IMR-90 (cell line): ENCODE results near the gene CATSPERB. TPM values are rescaled to one million over a fixed set of nuclear protein-coding genes. Genes with fewer than 3 reads are reported as not detected.

Experiments
- ATAC-seq: fragments of 200-7000 bp; cut with Tn5 transposase; 2 replicates; pipeline ENCODE4 v1.9.1; 2020; ENCODE audit warnings: low read depth, mild to moderate bottlenecking, moderate library complexity
- BruUV-seq: library from RNA; stranded (reverse); fragments of 400-500 nt; replicated peaks from 2 replicates; lab custom pipeline; 2021; lab: Mats Ljungman, UMichigan
- CTCF ChIA-PET: fragments of 300-600 bp; formaldehyde crosslinking; extraction: SDS; loops from one replicate; lab custom pipeline; 2021; ENCODE audit warnings: antibody characterized with exemption; lab: Yijun Ruan, JAX
- POLR2A ChIA-PET: fragments of 300-600 bp; sonication (Branson Sonifier 250); formaldehyde crosslinking; loops from one replicate; lab custom pipeline; 2022; ENCODE audit warnings: antibody characterized with exemption; ENCODE audit not compliant: unreplicated experiment; lab: Charles Lee
- DNase-seq: peaks from one replicate; pipeline ENCODE4 v3.0.0; 2013
- H2AFZ ChIP-seq: replicated peaks from 2 replicates; pipeline ENCODE3; 2013; ENCODE audit warnings: low read length, mild to moderate bottlenecking; ENCODE audit not compliant: poor library complexity
- H2AK5ac ChIP-seq: 2 replicates; pipeline ENCODE4 v1.6.1; 2013; ENCODE audit warnings: low read depth, low read length, inconsistent platforms
- H2AK9ac ChIP-seq: replicated peaks from 2 replicates; pipeline ENCODE3; 2013; ENCODE audit warnings: mild to moderate bottlenecking, low read depth, low read length, moderate library complexity; ENCODE audit not compliant: poor library complexity
- H2BK120ac ChIP-seq: 2 replicates; pipeline ENCODE4 v1.6.1; 2013; ENCODE audit warnings: low read depth, low read length, inconsistent platforms
- H2BK15ac ChIP-seq: 3 replicates; pipeline ENCODE4 v1.6.1; 2013; ENCODE audit warnings: low read depth, low read length, inconsistent platforms
- H2BK20ac ChIP-seq: 2 replicates; pipeline ENCODE4 v1.6.1; 2013; ENCODE audit warnings: low read depth, mild to moderate bottlenecking, inconsistent platforms, low read length, moderate library complexity
- H2BK5ac ChIP-seq: 2 replicates; pipeline ENCODE4 v1.6.1; 2013; ENCODE audit warnings: mild to moderate bottlenecking, low read depth, low read length, inconsistent platforms; ENCODE audit not compliant: poor library complexity, severe bottlenecking
- H3K14ac ChIP-seq: replicated peaks from 2 replicates; pipeline ENCODE4 v1.6.1; 2013; ENCODE audit warnings: low read depth, low read length, inconsistent platforms
- H3K18ac ChIP-seq: 2 replicates; pipeline ENCODE4 v1.6.1; 2013; ENCODE audit warnings: low read depth, low read length, control low read depth
- H3K23ac ChIP-seq: 2 replicates; pipeline ENCODE4 v1.6.1; 2013; ENCODE audit warnings: low read depth, low read length, inconsistent platforms
- H3K27ac ChIP-seq: 2 replicates; pipeline ENCODE4 v1.5.1; 2013; ENCODE audit warnings: mild to moderate bottlenecking, control low read depth, low read length; ENCODE audit not compliant: insufficient read depth
- H3K27me3 ChIP-seq: 2 replicates; pipeline ENCODE4 v1.6.1; 2013; ENCODE audit warnings: low read length; ENCODE audit not compliant: control insufficient read depth, insufficient read depth
- H3K36me3 ChIP-seq: 2 replicates; pipeline ENCODE4 v1.6.1; 2013; ENCODE audit warnings: low read length, mixed read lengths; ENCODE audit not compliant: control insufficient read depth, insufficient read depth
- H3K4ac ChIP-seq: 2 replicates; pipeline ENCODE4 v1.6.1; 2013; ENCODE audit warnings: low read depth, low read length, inconsistent platforms
- H3K4me1 ChIP-seq: 2 replicates; pipeline ENCODE4 v1.6.1; 2013; ENCODE audit warnings: low read length, mixed read lengths; ENCODE audit not compliant: control insufficient read depth, insufficient read depth
- H3K4me2 ChIP-seq: 2 replicates; pipeline ENCODE4 v1.6.1; 2013; ENCODE audit warnings: low read depth, mild to moderate bottlenecking, control low read depth, low read length, moderate library complexity
- H3K4me3 ChIP-seq: 2 replicates; pipeline ENCODE4 v1.5.1; 2013; ENCODE audit warnings: low read depth, mild to moderate bottlenecking, control low read depth, low read length, moderate library complexity; ENCODE audit not compliant: insufficient read depth
- H3K56ac ChIP-seq: 2 replicates; pipeline ENCODE4 v1.6.1; 2013; ENCODE audit warnings: low read length, inconsistent platforms; ENCODE audit not compliant: insufficient read depth; ENCODE audit errors: extremely low read depth
- H3K79me1 ChIP-seq, 2 experiments: 2 replicates each; pipeline ENCODE4 v1.6.1; 2013; ENCODE audit warnings: low read length in 2 of 2, inconsistent platforms in 1 of 2, low read depth in 1 of 2
- H3K9ac ChIP-seq: 2 replicates; pipeline ENCODE4 v1.6.1; 2013; ENCODE audit warnings: low read depth, low read length, control low read depth
- H3K9me1 ChIP-seq: 2 replicates; pipeline ENCODE4 v1.6.1; 2013; ENCODE audit warnings: low read length, inconsistent platforms; ENCODE audit not compliant: insufficient read depth
- H3K9me3 ChIP-seq: 2 replicates; pipeline ENCODE4 v1.6.1; 2013; ENCODE audit warnings: low read length; ENCODE audit not compliant: control insufficient read depth, insufficient read depth
- H4K20me1 ChIP-seq: 2 replicates; pipeline ENCODE4 v1.6.1; 2013; ENCODE audit warnings: low read length, inconsistent platforms; ENCODE audit not compliant: insufficient read depth
- H4K5ac ChIP-seq: 2 replicates; pipeline ENCODE4 v1.6.1; 2013; ENCODE audit warnings: mild to moderate bottlenecking, low read depth, low read length, control low read depth
- H4K8ac ChIP-seq, 2 experiments: 2 replicates each; pipeline ENCODE4 v1.6.1; 2013; ENCODE audit warnings: low read depth in 2 of 2, low read length in 2 of 2, control low read depth in 1 of 2, inconsistent platforms in 1 of 2
- H4K91ac ChIP-seq: 2 replicates; pipeline ENCODE4 v1.6.1; 2013; ENCODE audit warnings: low read depth, low read length, inconsistent platforms; ENCODE audit not compliant: insufficient read depth
- MAZ ChIP-seq: IDR thresholded peaks from 2 replicates; pipeline ENCODE4 v1.6.1; 2012; ENCODE audit warnings: low read depth, mild to moderate bottlenecking, low read length, improper control_type of control experiment, moderate library complexity, borderline replicate concordance
- MXI1 ChIP-seq: IDR thresholded peaks from 2 replicates; pipeline ENCODE4 v1.6.1; 2012; ENCODE audit warnings: low read depth, mild to moderate bottlenecking, low read length, moderate library complexity, borderline replicate concordance
- SMC3 ChIP-seq: fragments of 150-350 bp; IDR thresholded peaks from 2 replicates; pipeline ENCODE4 v1.6.1; 2016; ENCODE audit warnings: low read depth, mild to moderate bottlenecking, antibody characterized with exemption, low read length, moderate library complexity
- WGBS, 2 experiments: methylation state at CpG; one replicate each; pipeline versions ENCODE4 v1.1.5 to v1.1.7; 2013; ENCODE audit warnings: missing lambda C conversion rate in 2 of 2; ENCODE audit not compliant: insufficient read length in 1 of 2; ENCODE audit errors: extremely low coverage in 2 of 2; 5-methylcytosine and 5-hydroxymethylcytosine counted together
- dilution Hi-C: fragments of 300-500 bp; cut with HindIII; formaldehyde crosslinking; loops from one replicate; pipeline ENCODE4 v1.14.3; 2018; ENCODE audit warnings: low sequenced_read_pairs; ENCODE audit not compliant: unreplicated experiment
- in situ Hi-C: fragments of 300-500 bp; cut with MboI; formaldehyde crosslinking; loops from 3 replicates; pipeline ENCODE4 v1.14.3; 2019; ENCODE audit warnings: low sequenced_read_pairs, inconsistent platforms, mixed read lengths
- intact Hi-C: fragments of 100-400 bp; cut with micrococcal nuclease; formaldehyde crosslinking; loops from 2 replicates; pipeline ENCODE4 v1.10.0; 2022
- polyA plus RNA-seq, 3 experiments: library from polyadenylated mRNA; depleted of rRNA; stranded (reverse); fragments of >200 nt; gene quantifications; 2 replicates each; pipeline ENCODE4 v1.2.3, GENCODE V29; 2012; ENCODE audit warnings: low replicate concordance in 1 of 3
- total RNA-seq: library from RNA; depleted of rRNA; stranded (reverse); fragments of >200 nt; gene quantifications from 2 replicates; pipeline ENCODE4 v1.2.3, GENCODE V29; 2012

The CATSPERB gene
- total and polyA plus RNA-seq, 2 of the 4 experiments (the other 2 are of a cell fraction): not detected

DNA sequence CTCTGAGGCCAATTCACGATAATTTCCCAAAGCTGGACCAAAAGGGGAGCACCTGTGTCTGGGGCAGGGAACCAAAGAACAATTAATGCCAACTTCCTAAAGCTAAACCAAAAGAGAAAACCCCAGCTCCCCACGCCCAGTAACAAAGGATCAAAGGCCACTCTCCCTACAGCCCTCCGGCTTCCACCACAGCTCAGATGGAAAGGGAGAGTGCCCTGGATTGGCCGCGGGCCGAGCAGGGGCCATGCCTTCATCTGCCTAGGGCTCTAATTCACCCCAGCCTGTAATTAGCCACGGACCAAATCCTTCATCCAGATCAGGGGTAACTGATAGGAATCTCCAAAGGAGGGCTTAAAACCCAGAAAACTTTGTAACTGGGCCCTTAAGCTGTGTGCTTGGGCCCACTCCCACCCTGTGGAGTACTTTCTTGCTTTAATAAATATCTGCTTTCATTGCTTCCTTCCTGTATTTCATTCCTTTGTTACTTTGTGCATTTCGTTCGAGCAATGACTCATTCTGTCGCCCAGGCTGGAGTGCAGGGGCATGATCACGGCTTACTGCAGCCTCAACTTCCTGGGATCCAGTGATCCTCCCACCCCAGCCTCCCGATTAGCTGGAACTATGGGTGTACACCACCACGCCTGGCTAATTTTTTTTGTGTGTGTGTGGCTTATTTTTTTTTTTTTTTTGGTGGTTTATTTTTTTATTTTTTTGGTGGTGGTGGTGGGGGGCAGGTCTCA lies 156.2 kb downstream of the CATSPERB start:
- 55% methylated on average over 4 of the region's 13 CpGs; no CpG with 5 or more reads in 1 of the 2 experiments for WGBS, 2 experiments

More for the DNA sequence above, 156.2 kb downstream of the CATSPERB start:
- intact Hi-C loops (no loop called here), in situ Hi-C loops (no loop called here), dilution Hi-C loops (no loop called here)
- no peaks in the 10 kb centered on the region for H3K4me1 ChIP-seq
- no peak overlapping the region for H2AK5ac ChIP-seq
- H3K27me3 ChIP-seq: peaks cover 2% of the 10 kb centered on the region; the same call in 1 of the 2 replicates
- no peaks in the 10 kb centered on the region for H3K79me1 ChIP-seq
- H2BK120ac ChIP-seq: no peak overlapping the region
- no peak overlapping the region for H2BK15ac ChIP-seq
- H4K20me1 ChIP-seq: no peaks in the 10 kb centered on the region
- H3K23ac ChIP-seq: no peak overlapping the region
- ChIA-PET POLR2A (no interaction called here), CTCF (no interaction called here)
- no peak overlapping the region for H3K18ac ChIP-seq
- H3K4ac ChIP-seq: no peak overlapping the region
- H3K4me3 ChIP-seq: no peak overlapping the region
- H4K5ac ChIP-seq: no peak overlapping the region
- no peak overlapping the region for H3K56ac ChIP-seq
- DNase-seq (no peak), ATAC-seq (no peak)
- H3K27ac ChIP-seq: no peak overlapping the region
- no peaks in the 10 kb centered on the region; the same call in 1 of the 2 replicates for H3K9me3 ChIP-seq
- H2AK9ac ChIP-seq: no peak overlapping the region
- no peaks in the 10 kb centered on the region for H3K9me1 ChIP-seq
- TF ChIP-seq MAZ (no peak), SMC3 (no peak), MXI1 (no peak)
- no peak overlapping the region for H3K9ac ChIP-seq
- BruUV-seq: no TSS peak
- H3K4me2 ChIP-seq: no peak overlapping the region
- no peak overlapping the region for H4K91ac ChIP-seq
- H2AFZ ChIP-seq: no peak overlapping the region
- no peak overlapping the region for H3K14ac ChIP-seq
- H2BK5ac ChIP-seq: no peak overlapping the region
- H3K36me3 ChIP-seq: no peaks in the 10 kb centered on the region
- no peak overlapping the region for H2BK20ac ChIP-seq
- H4K8ac ChIP-seq: no peak overlapping the region
